Measurements from ENCODE around the gene KLHL29.

DNA sequence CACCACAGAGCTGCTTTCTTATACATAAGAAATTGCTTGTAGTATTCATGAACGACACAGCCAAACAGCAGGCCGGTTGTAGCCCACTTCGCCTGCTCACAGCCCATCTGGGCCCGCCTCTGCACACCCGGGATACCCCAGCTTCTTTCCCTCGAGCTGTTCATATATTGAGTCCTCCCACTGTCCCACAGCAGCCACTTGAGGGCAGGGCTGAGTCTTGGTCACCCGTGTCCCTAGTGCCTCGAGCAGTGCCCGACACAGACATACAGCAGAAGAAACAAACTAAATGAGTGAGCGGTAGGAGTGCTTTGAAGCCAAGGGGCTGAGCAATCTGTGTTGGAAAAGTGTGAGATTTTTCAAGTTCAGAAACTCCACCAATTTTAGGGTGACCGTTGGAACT, 251.4 kb downstream of the KLHL29 start:
- TF ChIP-seq, protein P1, sequence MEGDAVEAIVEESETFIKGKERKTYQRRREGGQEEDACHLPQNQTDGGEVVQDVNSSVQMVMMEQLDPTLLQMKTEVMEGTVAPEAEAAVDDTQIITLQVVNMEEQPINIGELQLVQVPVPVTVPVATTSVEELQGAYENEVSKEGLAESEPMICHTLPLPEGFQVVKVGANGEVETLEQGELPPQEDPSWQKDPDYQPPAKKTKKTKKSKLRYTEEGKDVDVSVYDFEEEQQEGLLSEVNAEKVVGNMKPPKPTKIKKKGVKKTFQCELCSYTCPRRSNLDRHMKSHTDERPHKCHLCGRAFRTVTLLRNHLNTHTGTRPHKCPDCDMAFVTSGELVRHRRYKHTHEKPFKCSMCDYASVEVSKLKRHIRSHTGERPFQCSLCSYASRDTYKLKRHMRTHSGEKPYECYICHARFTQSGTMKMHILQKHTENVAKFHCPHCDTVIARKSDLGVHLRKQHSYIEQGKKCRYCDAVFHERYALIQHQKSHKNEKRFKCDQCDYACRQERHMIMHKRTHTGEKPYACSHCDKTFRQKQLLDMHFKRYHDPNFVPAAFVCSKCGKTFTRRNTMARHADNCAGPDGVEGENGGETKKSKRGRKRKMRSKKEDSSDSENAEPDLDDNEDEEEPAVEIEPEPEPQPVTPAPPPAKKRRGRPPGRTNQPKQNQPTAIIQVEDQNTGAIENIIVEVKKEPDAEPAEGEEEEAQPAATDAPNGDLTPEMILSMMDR (IDR thresholded peaks at IDR 0.05; ENCODE audit: low read depth, low read length, missing input control) = no peak
- TF ChIP-seq, protein P2, sequence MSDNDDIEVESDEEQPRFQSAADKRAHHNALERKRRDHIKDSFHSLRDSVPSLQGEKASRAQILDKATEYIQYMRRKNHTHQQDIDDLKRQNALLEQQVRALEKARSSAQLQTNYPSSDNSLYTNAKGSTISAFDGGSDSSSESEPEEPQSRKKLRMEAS (IDR thresholded peaks at IDR 0.05) = no peak
- TF ChIP-seq YY1 (IDR thresholded peaks at IDR 0.05) (no peak), EGR1 (IDR thresholded peaks at IDR 0.05; ENCODE audit: low read depth in 2 of 2) (no peak), RAD21 (IDR thresholded peaks at IDR 0.05) (peak; percentile 32 to 62), SP1 (IDR thresholded peaks at IDR 0.05) (no peak), GABPA (IDR thresholded peaks at IDR 0.05 in 1 of 2, conservative IDR thresholded peaks at IDR 0.05 in 1 of 2) (no peak), TAF1 (conservative IDR thresholded peaks at IDR 0.05) (no peak), FOXA1 (IDR thresholded peaks at IDR 0.05) (no peak), JUND (IDR thresholded peaks at IDR 0.05) (no peak), NR2F2 (IDR thresholded peaks at IDR 0.05) (no peak), ATF3 (IDR thresholded peaks at IDR 0.05) (no peak)
- TF ChIP-seq, protein P3, sequence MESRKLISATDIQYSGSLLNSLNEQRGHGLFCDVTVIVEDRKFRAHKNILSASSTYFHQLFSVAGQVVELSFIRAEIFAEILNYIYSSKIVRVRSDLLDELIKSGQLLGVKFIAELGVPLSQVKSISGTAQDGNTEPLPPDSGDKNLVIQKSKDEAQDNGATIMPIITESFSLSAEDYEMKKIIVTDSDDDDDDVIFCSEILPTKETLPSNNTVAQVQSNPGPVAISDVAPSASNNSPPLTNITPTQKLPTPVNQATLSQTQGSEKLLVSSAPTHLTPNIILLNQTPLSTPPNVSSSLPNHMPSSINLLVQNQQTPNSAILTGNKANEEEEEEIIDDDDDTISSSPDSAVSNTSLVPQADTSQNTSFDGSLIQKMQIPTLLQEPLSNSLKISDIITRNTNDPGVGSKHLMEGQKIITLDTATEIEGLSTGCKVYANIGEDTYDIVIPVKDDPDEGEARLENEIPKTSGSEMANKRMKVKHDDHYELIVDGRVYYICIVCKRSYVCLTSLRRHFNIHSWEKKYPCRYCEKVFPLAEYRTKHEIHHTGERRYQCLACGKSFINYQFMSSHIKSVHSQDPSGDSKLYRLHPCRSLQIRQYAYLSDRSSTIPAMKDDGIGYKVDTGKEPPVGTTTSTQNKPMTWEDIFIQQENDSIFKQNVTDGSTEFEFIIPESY (IDR thresholded peaks at IDR 0.05) = no peak
- TF ChIP-seq, protein P4, sequence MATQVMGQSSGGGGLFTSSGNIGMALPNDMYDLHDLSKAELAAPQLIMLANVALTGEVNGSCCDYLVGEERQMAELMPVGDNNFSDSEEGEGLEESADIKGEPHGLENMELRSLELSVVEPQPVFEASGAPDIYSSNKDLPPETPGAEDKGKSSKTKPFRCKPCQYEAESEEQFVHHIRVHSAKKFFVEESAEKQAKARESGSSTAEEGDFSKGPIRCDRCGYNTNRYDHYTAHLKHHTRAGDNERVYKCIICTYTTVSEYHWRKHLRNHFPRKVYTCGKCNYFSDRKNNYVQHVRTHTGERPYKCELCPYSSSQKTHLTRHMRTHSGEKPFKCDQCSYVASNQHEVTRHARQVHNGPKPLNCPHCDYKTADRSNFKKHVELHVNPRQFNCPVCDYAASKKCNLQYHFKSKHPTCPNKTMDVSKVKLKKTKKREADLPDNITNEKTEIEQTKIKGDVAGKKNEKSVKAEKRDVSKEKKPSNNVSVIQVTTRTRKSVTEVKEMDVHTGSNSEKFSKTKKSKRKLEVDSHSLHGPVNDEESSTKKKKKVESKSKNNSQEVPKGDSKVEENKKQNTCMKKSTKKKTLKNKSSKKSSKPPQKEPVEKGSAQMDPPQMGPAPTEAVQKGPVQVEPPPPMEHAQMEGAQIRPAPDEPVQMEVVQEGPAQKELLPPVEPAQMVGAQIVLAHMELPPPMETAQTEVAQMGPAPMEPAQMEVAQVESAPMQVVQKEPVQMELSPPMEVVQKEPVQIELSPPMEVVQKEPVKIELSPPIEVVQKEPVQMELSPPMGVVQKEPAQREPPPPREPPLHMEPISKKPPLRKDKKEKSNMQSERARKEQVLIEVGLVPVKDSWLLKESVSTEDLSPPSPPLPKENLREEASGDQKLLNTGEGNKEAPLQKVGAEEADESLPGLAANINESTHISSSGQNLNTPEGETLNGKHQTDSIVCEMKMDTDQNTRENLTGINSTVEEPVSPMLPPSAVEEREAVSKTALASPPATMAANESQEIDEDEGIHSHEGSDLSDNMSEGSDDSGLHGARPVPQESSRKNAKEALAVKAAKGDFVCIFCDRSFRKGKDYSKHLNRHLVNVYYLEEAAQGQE (IDR thresholded peaks at IDR 0.05) = no peak

Data from liver (tissue), 3 donors.